HepG2 (cell line): ENCODE results near the gene IRF7.

Experiments
- CHD2 ChIP-seq: IDR thresholded peaks from 2 replicates; pipeline ENCODE4 v1.6.1; 2011; ENCODE audit warnings: low read depth, low read length, improper control_type of control experiment
- CREM ChIP-seq, 2 experiments: sonication (generic) in 1 of 2; formaldehyde crosslinking in 1 of 2; IDR thresholded peaks; 2 replicates each; pipeline versions ENCODE4 v1.4.0 to v1.6.1; 2016 to 2020; ENCODE audit warnings: antibody characterized with exemption in 1 of 2, mild to moderate bottlenecking in 1 of 2, missing genetic modification reagents in 1 of 2
- REPIN1 ChIP-seq: sonication (generic); formaldehyde crosslinking; IDR thresholded peaks from 2 replicates; pipeline ENCODE4 v1.8.0; 2022; ENCODE audit warnings: missing genetic modification reagents, low read depth, mild to moderate bottlenecking, borderline replicate concordance
- SSRP1 ChIP-seq: IDR thresholded peaks from 2 replicates; pipeline ENCODE4 v1.6.1; 2016; ENCODE audit warnings: control low read depth
- THYN1 ChIP-seq: sonication (generic); formaldehyde crosslinking; IDR thresholded peaks from 2 replicates; pipeline ENCODE4 v1.8.1; 2023; ENCODE audit warnings: low read depth, mild to moderate bottlenecking, moderate library complexity, missing genetic modification reagents, borderline replicate concordance
- YY1 ChIP-seq: IDR thresholded peaks from 2 replicates; pipeline ENCODE4 v1.6.1; 2011; ENCODE audit warnings: low read length, low read depth, moderate library complexity, mild to moderate bottlenecking; ENCODE audit not compliant: insufficient read depth, insufficient replicate concordance
- ZNF121 ChIP-seq: sonication (generic); formaldehyde crosslinking; IDR thresholded peaks from 2 replicates; pipeline ENCODE4 v1.5.0; 2020; ENCODE audit warnings: mild to moderate bottlenecking, missing genetic modification reagents
- ZNF230 ChIP-seq: sonication (generic); formaldehyde crosslinking; IDR thresholded peaks from 2 replicates; pipeline ENCODE4 v1.4.0; 2020; ENCODE audit warnings: mild to moderate bottlenecking, missing genetic modification reagents
- TF ChIP-seq, protein P1 (sequence below): sonication (generic); formaldehyde crosslinking; IDR thresholded peaks from 2 replicates; pipeline ENCODE4 v1.9.0; 2022; ENCODE audit warnings: low read depth, missing genetic modification reagents
- TF ChIP-seq, protein P2 (sequence below): sonication (generic); formaldehyde crosslinking; IDR thresholded peaks from 2 replicates; pipeline ENCODE4 v1.8.0; 2022; ENCODE audit warnings: low read depth, missing genetic modification reagents
- TF ChIP-seq, protein P3 (sequence below): sonication (generic); formaldehyde crosslinking; IDR thresholded peaks from 2 replicates; pipeline ENCODE4 v1.5.0; 2020; ENCODE audit warnings: mild to moderate bottlenecking, missing genetic modification reagents, moderate library complexity
- TF ChIP-seq, protein P4 (sequence below): sonication (generic); formaldehyde crosslinking; IDR thresholded peaks from 2 replicates; pipeline ENCODE4 v1.4.0; 2020; ENCODE audit warnings: missing genetic modification reagents

DNA sequence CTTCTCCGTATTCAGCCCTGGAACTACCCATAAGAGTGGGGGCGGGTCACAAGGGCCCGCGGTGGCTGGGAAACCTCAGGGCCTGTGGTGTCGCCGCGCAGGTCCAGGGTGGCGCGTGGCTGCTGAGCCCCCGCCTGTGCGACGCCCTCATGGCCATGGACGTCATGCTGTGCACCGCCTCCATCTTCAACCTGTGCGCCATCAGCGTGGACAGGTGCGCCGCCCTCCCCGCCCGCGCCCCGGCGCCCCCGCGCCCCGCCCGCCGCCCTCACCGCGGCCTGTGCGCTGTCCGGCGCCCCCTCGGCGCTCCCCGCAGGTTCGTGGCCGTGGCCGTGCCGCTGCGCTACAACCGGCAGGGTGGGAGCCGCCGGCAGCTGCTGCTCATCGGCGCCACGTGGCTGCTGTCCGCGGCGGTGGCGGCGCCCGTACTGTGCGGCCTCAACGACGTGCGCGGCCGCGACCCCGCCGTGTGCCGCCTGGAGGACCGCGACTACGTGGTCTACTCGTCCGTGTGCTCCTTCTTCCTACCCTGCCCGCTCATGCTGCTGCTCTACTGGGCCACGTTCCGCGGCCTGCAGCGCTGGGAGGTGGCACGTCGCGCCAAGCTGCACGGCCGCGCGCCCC, 23.7 kb upstream of the IRF7 start:
- TF ChIP-seq ZNF230 (CRISPR knock-in tag) (no peak), SSRP1 (CRISPR knock-in tag) (no peak), THYN1 (CRISPR knock-in tag) (no peak), REPIN1 (CRISPR knock-in tag) (no peak), YY1 (no peak), ZNF121 (CRISPR knock-in tag) (no peak), CREM (IDR thresholded peaks at IDR 0.05) (no peak), CREM (CRISPR knock-in tag; IDR thresholded peaks at IDR 0.05) (no peak), CHD2 (no peak)
- TF ChIP-seq, protein P1, sequence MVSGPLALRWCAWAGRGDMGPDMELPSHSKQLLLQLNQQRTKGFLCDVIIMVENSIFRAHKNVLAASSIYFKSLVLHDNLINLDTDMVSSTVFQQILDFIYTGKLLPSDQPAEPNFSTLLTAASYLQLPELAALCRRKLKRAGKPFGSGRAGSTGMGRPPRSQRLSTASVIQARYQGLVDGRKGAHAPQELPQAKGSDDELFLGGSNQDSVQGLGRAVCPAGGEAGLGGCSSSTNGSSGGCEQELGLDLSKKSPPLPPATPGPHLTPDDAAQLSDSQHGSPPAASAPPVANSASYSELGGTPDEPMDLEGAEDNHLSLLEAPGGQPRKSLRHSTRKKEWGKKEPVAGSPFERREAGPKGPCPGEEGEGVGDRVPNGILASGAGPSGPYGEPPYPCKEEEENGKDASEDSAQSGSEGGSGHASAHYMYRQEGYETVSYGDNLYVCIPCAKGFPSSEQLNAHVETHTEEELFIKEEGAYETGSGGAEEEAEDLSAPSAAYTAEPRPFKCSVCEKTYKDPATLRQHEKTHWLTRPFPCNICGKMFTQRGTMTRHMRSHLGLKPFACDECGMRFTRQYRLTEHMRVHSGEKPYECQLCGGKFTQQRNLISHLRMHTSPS, result no peak
- TF ChIP-seq, protein P2, sequence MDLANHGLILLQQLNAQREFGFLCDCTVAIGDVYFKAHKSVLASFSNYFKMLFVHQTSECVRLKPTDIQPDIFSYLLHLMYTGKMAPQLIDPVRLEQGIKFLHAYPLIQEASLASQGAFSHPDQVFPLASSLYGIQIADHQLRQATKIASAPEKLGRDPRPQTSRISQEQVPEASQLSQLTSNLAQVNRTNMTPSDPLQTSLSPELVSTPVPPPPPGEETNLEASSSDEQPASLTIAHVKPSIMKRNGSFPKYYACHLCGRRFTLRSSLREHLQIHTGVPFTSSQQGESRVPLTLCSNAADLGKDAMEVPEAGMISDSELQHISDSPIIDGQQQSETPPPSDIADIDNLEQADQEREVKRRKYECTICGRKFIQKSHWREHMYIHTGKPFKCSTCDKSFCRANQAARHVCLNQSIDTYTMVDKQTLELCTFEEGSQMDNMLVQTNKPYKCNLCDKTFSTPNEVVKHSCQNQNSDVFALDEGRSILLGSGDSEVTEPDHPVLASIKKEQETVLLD (CRISPR knock-in tag), result no peak
- TF ChIP-seq, protein P3, sequence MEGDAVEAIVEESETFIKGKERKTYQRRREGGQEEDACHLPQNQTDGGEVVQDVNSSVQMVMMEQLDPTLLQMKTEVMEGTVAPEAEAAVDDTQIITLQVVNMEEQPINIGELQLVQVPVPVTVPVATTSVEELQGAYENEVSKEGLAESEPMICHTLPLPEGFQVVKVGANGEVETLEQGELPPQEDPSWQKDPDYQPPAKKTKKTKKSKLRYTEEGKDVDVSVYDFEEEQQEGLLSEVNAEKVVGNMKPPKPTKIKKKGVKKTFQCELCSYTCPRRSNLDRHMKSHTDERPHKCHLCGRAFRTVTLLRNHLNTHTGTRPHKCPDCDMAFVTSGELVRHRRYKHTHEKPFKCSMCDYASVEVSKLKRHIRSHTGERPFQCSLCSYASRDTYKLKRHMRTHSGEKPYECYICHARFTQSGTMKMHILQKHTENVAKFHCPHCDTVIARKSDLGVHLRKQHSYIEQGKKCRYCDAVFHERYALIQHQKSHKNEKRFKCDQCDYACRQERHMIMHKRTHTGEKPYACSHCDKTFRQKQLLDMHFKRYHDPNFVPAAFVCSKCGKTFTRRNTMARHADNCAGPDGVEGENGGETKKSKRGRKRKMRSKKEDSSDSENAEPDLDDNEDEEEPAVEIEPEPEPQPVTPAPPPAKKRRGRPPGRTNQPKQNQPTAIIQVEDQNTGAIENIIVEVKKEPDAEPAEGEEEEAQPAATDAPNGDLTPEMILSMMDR (CRISPR knock-in tag), result no peak
- TF ChIP-seq, protein P4, sequence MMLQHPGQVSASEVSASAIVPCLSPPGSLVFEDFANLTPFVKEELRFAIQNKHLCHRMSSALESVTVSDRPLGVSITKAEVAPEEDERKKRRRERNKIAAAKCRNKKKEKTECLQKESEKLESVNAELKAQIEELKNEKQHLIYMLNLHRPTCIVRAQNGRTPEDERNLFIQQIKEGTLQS (CRISPR knock-in tag), result no peak
